Metanephros (tissue), 2 donors: Measurements from ENCODE around the gene KCNAB3. TPM values are rescaled to one million over a fixed set of nuclear protein-coding genes. Genes with fewer than 3 reads are reported as not detected.
A peak's percentile ranks its signal among the peaks of the same experiment; 100 is the strongest.

Experiments used
- small RNA-seq: library from RNA; depleted of rRNA; stranded (forward); fragments of <200 nt; gene quantifications from one replicate; pipeline ENCODE3, GENCODE V24; 2014; ENCODE audit warnings: low replicate concordance
- total RNA-seq: library from RNA; depleted of rRNA; stranded (reverse); fragments of >200 nt; gene quantifications from one replicate; pipeline ENCODE4 v1.2.3, GENCODE V29; 2014

The KCNAB3 gene
- 4.1 TPM for total RNA-seq

GRCh38 chr17:7929158-7930023 lies at the start of gene KCNAB3:
KCNAB3 (minus strand) TSS chr17:7929856; CDS start chr17:7929435, 421 bp downstream.

GRCh38 chr17:7931709-7932482 lies 2.2 kb upstream of the KCNAB3 start, which contains the start of the genes CNTROB and TRAPPC1:
CNTROB (plus strand) TSS chr17:7932206; CDS start chr17:7933080, 874 bp downstream.
TRAPPC1 (minus strand) TSS chr17:7931946; CDS start chr17:7931829, 117 bp downstream.

GRCh38 chr17:7915611-7916384 lies 13.9 kb downstream of the KCNAB3 start, which contains the start of gene RNF227:
RNF227 (minus strand) TSS chr17:7916289; CDS start chr17:7916195, 94 bp downstream.

GRCh38 chr17:7888184-7888920 lies 41.3 kb downstream of the KCNAB3 start, which contains the start of gene CHD3:
CHD3 (plus strand) TSS chr17:7888789; CDS start chr17:7889001, 212 bp downstream.

Small RNA genes within 50 kb of the gene (small RNA-seq; reads per million reads assigned to genes)
- 79.8 reads per million, percentile 97 among the genes with 10 or more reads in this experiment for gene SCARNA21

Other genes starting within 250 kb of the KCNAB3 start
- gene TP53, start 242.4 kb downstream of the KCNAB3 start, total RNA-seq: 47.4 TPM
- 8.2 TPM for gene WRAP53, start 241.4 kb downstream of the KCNAB3 start, total RNA-seq
- 8.7 TPM for gene EFNB3, start 224.7 kb downstream of the KCNAB3 start, total RNA-seq
- 0.47 TPM for gene DNAH2, start 212.1 kb downstream of the KCNAB3 start, total RNA-seq
- gene KDM6B, start 95.6 kb downstream of the KCNAB3 start, total RNA-seq: 22.2 TPM
- gene TMEM88, start 74.8 kb downstream of the KCNAB3 start, total RNA-seq: 21.1 TPM
- gene NAA38, start 72.3 kb downstream of the KCNAB3 start, total RNA-seq: 139 TPM
- 17.4 TPM for gene CYB5D1, start 71.9 kb downstream of the KCNAB3 start, total RNA-seq
- gene CHD3, start 41.1 kb downstream of the KCNAB3 start, total RNA-seq: 136 TPM
- gene RNF227, start 13.6 kb downstream of the KCNAB3 start, total RNA-seq: 7.0 TPM
- 30.5 TPM for gene TRAPPC1, start 2.1 kb upstream of the KCNAB3 start, total RNA-seq
- gene CNTROB, start 2.4 kb upstream of the KCNAB3 start, total RNA-seq: 36.7 TPM
- gene GUCY2D, start 72.8 kb upstream of the KCNAB3 start, total RNA-seq: 0.23 TPM
- 0.99 TPM for gene ALOX15B, start 109.2 kb upstream of the KCNAB3 start, total RNA-seq
- gene ALOX12B, start 157.9 kb upstream of the KCNAB3 start, total RNA-seq: 0.41 TPM
- gene ALOXE3, start 188.7 kb upstream of the KCNAB3 start, total RNA-seq: not detected
- gene HES7, start 194.2 kb upstream of the KCNAB3 start, total RNA-seq: not detected
- 99.8 TPM for gene PER1, start 222.5 kb upstream of the KCNAB3 start, total RNA-seq
- gene VAMP2, start 233.1 kb upstream of the KCNAB3 start, total RNA-seq: 45.4 TPM
- gene TMEM107, start 246.5 kb upstream of the KCNAB3 start, total RNA-seq: 31.2 TPM